Upper lobe of left lung (tissue), 6 donors: ENCODE data around the gene AKAP6. TPM values are rescaled to one million over a fixed set of nuclear protein-coding genes. Genes with fewer than 3 reads are reported as not detected.
A peak's percentile ranks its signal among the peaks of the same experiment; 100 is the strongest.

ENCODE experiments used
- ATAC-seq, 2 donors: fragments of 200-7000 bp; cut with Tn5 transposase; one replicate each; pipeline ENCODE4 v1.9.1; 2022; ENCODE audit warnings: mild to moderate bottlenecking in 2 of 2, moderate library complexity in 2 of 2; ENCODE audit not compliant: low FRiP score in 2 of 2
- DNase-seq, 2 donors: peaks; one replicate each; pipeline ENCODE4 v3.0.0-alpha.2; 2019 to 2020
- H3K27ac ChIP-seq, 4 donors: fragments of 200-600 bp; sonication (generic); one replicate each; pipeline ENCODE4 v1.5.1; 2016 to 2019
- H3K27me3 ChIP-seq, 4 donors: fragments of 200-600 bp; sonication (generic); one replicate each; pipeline ENCODE4 v1.5.1; 2017 to 2019
- H3K36me3 ChIP-seq, 4 donors: fragments of 200-600 bp; sonication (generic); one replicate each; pipeline ENCODE4 v1.5.1; 2016 to 2019
- H3K4me1 ChIP-seq, 4 donors: fragments of 200-600 bp; sonication (generic); one replicate each; pipeline ENCODE4 v1.5.1; 2018 to 2019
- H3K4me3 ChIP-seq, 4 donors: fragments of 200-600 bp; sonication (generic); one replicate each; pipeline ENCODE4 v1.5.1; 2017 to 2019; ENCODE audit warnings: mild to moderate bottlenecking in 2 of 4, moderate library complexity in 1 of 4
- H3K9me3 ChIP-seq, 4 donors: fragments of 200-600 bp; sonication (generic); one replicate each; pipeline ENCODE4 v1.5.1; 2018 to 2019
- CTCF ChIP-seq, 6 experiments: fragments of 450-650 bp in 4 of 6; fragments of 200-600 bp in 2 of 6; sonication (generic) in 2 of 6; IDR thresholded peaks; one replicate each; pipeline ENCODE4 v1.5.1; 2016 to 2019; ENCODE audit warnings: antibody characterized with exemption in 6 of 6
- EP300 ChIP-seq, 4 donors: sonication (generic); formaldehyde crosslinking; IDR thresholded peaks; one replicate each; pipeline ENCODE4 v1.5.1; 2017; ENCODE audit warnings: antibody characterized with exemption in 4 of 4, control low read depth in 2 of 4
- POLR2A ChIP-seq, 4 donors: fragments of 450-650 bp; IDR thresholded peaks; one replicate each; pipeline ENCODE4 v1.5.1; 2016 to 2017; ENCODE audit warnings: antibody characterized with exemption in 4 of 4, mild to moderate bottlenecking in 2 of 4
- POLR2AphosphoS5 ChIP-seq, 2 donors: sonication (generic); formaldehyde crosslinking; IDR thresholded peaks; one replicate each; pipeline ENCODE4 v1.5.1; 2017; ENCODE audit warnings: antibody characterized with exemption in 2 of 2
- WGBS, 2 donors: methylation state at CpG; one replicate each; pipeline ENCODE4 v1.1.5; 2017 to 2018; 5-methylcytosine and 5-hydroxymethylcytosine counted together
- total RNA-seq, 6 donors: library from RNA; depleted of rRNA in 4 of 6; stranded (reverse); fragments of >200 nt in 4 of 6; gene quantifications; one replicate each; pipeline versions ENCODE4 v1.1.0 to v1.2.1, GENCODE V29; 2016 to 2021
- donor health status: DM: no; HTN: no; CAD: no; lungs with moderate emphysema.
- donor health status: DM: no; HTN: yes; CAD: no; lungs with severe emphysema.

The AKAP6 gene
- total RNA-seq, 6 donors from 2014 or later: 6.2 to 27.7 (median 10.7) TPM

DNA sequence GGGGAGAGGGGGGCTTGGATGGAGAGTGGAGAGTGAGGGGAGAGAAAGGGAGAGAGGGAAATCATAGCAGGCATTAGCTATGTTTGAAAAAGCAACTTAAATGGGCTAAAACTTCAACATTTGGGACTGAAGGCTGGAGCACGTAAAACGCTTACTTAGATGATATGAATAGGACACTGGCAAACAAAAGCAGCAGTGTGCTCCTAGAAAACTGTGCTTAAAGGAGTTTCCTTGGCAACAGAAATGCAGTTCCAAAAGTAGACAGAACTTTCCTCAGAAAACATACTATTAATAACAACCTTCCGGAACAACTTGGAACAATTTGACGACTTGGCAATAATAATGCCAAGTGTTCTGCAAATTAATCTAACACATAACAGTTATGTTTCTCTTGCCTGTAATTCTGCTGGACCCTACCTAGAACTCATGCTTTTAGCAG is 374.1 kb downstream of the AKAP6 start:
- Histone ChIP-seq H3K27ac (peak overlapping the region in 3 of 4 donors; percentile 21 to 73 (median 36)), H3K4me3 (no peak overlapping the region), H3K36me3 (no peaks in the 10 kb centered on the region), H3K9me3 (no peaks in the 10 kb centered on the region), H3K4me1 (no peaks in the 10 kb centered on the region), H3K27me3 (no peaks in the 10 kb centered on the region)
- 64 to 77% methylated on average over 4 of the region's 4 CpGs for WGBS, 2 donors
- DNase-seq (no peak), ATAC-seq (peak in 1 of 2 donors; percentile 81)
- no peak for TF ChIP-seq POLR2AphosphoS5 (IDR thresholded peaks at IDR 0.05)
- no peak for TF ChIP-seq POLR2A (IDR thresholded peaks at IDR 0.05)
- no peak for TF ChIP-seq EP300 (IDR thresholded peaks at IDR 0.05)
- no peak for TF ChIP-seq CTCF (IDR thresholded peaks at IDR 0.05)

DNA sequence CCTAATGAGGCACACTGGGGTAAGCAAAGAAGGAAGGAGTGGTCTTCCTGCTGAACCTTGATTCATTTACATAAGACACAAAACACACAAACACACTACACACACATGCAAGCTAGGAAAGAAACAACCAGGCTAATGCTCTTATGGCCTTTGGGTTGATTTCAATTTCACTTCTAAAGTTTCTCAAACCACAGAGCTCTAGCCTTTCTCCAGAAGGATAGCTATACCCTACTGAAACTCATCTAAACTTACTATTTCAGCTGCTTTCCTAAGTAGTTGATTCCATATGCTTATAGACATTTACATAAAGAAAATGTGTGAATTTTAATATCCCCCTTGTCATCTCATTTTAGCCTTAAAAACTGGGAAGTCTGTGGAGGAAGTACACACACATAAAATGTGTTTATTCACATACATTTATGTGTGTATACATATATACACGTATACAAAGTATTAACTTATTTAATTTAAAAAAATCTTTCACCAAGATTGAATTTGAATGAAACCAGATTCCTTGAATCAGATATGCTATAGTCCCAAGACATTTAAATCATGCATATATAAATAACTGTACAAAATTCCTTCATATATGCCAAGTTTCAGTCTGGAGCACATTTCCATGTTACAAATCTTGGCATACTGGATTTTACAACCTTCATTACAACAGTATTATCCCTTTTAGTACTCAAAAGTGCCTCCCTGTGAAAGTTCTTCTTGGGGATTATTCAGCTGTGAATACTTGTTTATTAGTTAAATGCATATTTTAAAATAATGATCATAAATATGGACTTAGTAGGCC is 377.8 kb downstream of the AKAP6 start:
- ATAC-seq (no peak), DNase-seq (no peak)
- no peak overlapping the region for H3K27ac ChIP-seq
- H3K9me3 ChIP-seq: no peaks in the 10 kb centered on the region
- WGBS, 2 donors: 76 to 80% methylated on average over 1 of the region's 1 CpG
- no peaks in the 10 kb centered on the region for H3K27me3 ChIP-seq
- no peak for TF ChIP-seq POLR2AphosphoS5 (IDR thresholded peaks at IDR 0.05)
- no peak for TF ChIP-seq CTCF (IDR thresholded peaks at IDR 0.05)
- TF ChIP-seq EP300 (IDR thresholded peaks at IDR 0.05): no peak
- TF ChIP-seq POLR2A (IDR thresholded peaks at IDR 0.05): no peak
- H3K4me1 ChIP-seq: no peaks in the 10 kb centered on the region
- H3K36me3 ChIP-seq: no peaks in the 10 kb centered on the region
- no peak overlapping the region for H3K4me3 ChIP-seq

GRCh38 chr14:32707742-32708500 is 378.8 kb downstream of the AKAP6 start:
- Histone ChIP-seq H3K36me3 (no peaks in the 10 kb centered on the region), H3K4me1 (no peaks in the 10 kb centered on the region), H3K9me3 (no peaks in the 10 kb centered on the region), H3K27me3 (no peaks in the 10 kb centered on the region), H3K4me3 (no peak overlapping the region), H3K27ac (no peak overlapping the region)
- ATAC-seq (no peak), DNase-seq (no peak)
- TF ChIP-seq POLR2A (IDR thresholded peaks at IDR 0.05) (no peak), EP300 (IDR thresholded peaks at IDR 0.05) (no peak), CTCF (IDR thresholded peaks at IDR 0.05) (no peak), POLR2AphosphoS5 (IDR thresholded peaks at IDR 0.05) (no peak)
- WGBS, 2 donors: 84 to 88% methylated on average over 5 of the region's 5 CpGs

DNA sequence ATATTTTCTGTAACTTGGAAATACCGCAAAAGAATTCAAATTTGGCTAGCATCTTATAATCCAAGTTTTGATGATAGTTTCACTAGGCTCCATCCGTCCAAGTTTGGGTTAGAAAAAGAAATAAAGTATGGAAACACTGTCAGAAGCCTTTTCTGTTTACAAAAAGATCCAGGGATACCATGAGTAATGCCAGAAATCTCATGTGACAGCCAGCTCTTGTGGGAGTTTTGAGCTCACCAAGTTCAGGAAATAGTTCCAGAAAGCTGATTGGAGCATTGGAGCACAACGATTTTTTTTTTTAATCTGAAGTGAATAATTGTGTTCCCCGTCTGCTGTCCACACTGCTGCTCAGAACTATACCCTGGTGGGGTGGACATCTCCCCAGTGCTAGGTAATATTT is 379.9 kb downstream of the AKAP6 start:
- Histone ChIP-seq H3K4me3 (no peak overlapping the region), H3K9me3 (no peaks in the 10 kb centered on the region), H3K36me3 (no peaks in the 10 kb centered on the region), H3K27me3 (no peaks in the 10 kb centered on the region), H3K27ac (peak overlapping the region in 1 of 4 donors; percentile 1), H3K4me1 (no peaks in the 10 kb centered on the region)
- DNase-seq (no peak), ATAC-seq (peak in 1 of 2 donors; percentile 66)
- TF ChIP-seq POLR2A (IDR thresholded peaks at IDR 0.05): no peak
- no peak for TF ChIP-seq CTCF (IDR thresholded peaks at IDR 0.05)
- no peak for TF ChIP-seq EP300 (IDR thresholded peaks at IDR 0.05)
- TF ChIP-seq POLR2AphosphoS5 (IDR thresholded peaks at IDR 0.05): no peak
- WGBS, 2 donors: 55 to 60% methylated on average over 4 of the region's 4 CpGs
